Neuron (in vitro differentiated cells): ENCODE results near the gene WDR72.

Experiments
- H2AFZ ChIP-seq: one replicate; pipeline ENCODE4 v1.6.1; 2013; ENCODE audit warnings: low read depth, mild to moderate bottlenecking, inconsistent platforms, low read length, moderate library complexity
- H3K27me3 ChIP-seq: one replicate; pipeline ENCODE4 v1.6.1; 2013; ENCODE audit warnings: low read length; ENCODE audit not compliant: insufficient read depth
- H3K36me3 ChIP-seq: one replicate; pipeline ENCODE4 v1.6.1; 2013; ENCODE audit warnings: low read length; ENCODE audit not compliant: insufficient read depth
- H3K4me1 ChIP-seq: one replicate; pipeline ENCODE4 v1.6.1; 2013; ENCODE audit warnings: low read length; ENCODE audit not compliant: insufficient read depth
- H3K4me3 ChIP-seq: 2 replicates; pipeline ENCODE4 v1.5.1; 2013; ENCODE audit warnings: mild to moderate bottlenecking, low read length, moderate library complexity
- H3K9me3 ChIP-seq: one replicate; pipeline ENCODE4 v1.6.1; 2013; ENCODE audit warnings: low read length

Gene WDR72

GRCh38 chr15:53747501-53748068, 11.9 kb downstream of the WDR72 start:
- H2AFZ ChIP-seq: no peak overlapping the region

GRCh38 chr15:53746101-53746500, 13.4 kb downstream of the WDR72 start:
- H3K4me1 ChIP-seq: no peaks in the 10 kb centered on the region

More at GRCh38 chr15:53747501-53748068, 11.9 kb downstream of the WDR72 start:
- H3K4me1 ChIP-seq: no peaks in the 10 kb centered on the region
- no peaks in the 10 kb centered on the region for H3K27me3 ChIP-seq
- H3K4me3 ChIP-seq: no peak overlapping the region
- no peaks in the 10 kb centered on the region for H3K36me3 ChIP-seq
- no peaks in the 10 kb centered on the region for H3K9me3 ChIP-seq

DNA sequence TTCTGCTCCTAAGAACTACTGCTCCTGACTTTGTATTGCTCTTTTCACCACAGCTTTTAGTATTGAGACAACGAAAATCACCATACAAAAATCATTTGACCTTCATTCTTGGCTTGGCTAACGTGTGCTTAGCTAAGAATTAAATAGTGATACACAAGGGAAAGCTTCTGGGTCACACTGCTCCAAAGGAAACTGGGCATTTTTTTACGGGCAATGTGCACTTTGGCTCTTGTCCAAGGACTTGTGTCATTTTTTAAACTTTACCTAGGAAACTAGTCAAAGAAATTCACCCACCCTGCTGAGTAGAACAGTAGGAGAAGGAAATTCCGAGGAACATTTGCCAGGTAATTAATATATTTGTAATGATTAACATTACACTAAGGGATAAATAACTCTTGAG, 19.8 kb downstream of the WDR72 start:
- Histone ChIP-seq H3K27me3 (peaks cover 4% of the 10 kb centered on the region), H3K4me3 (no peak overlapping the region), H3K36me3 (no peaks in the 10 kb centered on the region), H2AFZ (no peak overlapping the region), H3K9me3 (no peaks in the 10 kb centered on the region), H3K4me1 (no peaks in the 10 kb centered on the region)

More at GRCh38 chr15:53746101-53746500, 13.4 kb downstream of the WDR72 start:
- no peak overlapping the region for H2AFZ ChIP-seq
- H3K9me3 ChIP-seq: no peaks in the 10 kb centered on the region
- no peaks in the 10 kb centered on the region for H3K36me3 ChIP-seq
- no peaks in the 10 kb centered on the region for H3K27me3 ChIP-seq
- no peak overlapping the region for H3K4me3 ChIP-seq

DNA sequence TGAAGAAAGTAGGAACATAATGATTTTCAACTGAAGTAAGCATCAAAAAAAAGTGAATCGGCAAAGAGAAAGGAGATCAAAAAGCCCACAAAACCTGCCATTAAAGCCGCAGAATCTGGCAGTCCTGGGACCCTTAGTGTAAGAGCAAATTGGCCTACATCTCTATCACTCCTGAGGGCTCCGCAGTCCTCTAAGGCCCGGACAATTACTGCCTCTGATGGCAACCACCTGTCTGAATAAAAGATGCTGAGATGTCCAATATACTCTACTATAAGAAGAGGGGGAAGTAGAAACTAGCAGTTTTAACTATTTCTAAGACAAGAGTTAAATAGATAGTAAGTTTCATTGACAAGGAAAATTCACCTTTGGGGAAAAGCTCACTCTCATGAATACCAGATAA, 20.3 kb downstream of the WDR72 start:
- Histone ChIP-seq H3K36me3 (no peaks in the 10 kb centered on the region), H3K4me3 (no peak overlapping the region), H2AFZ (no peak overlapping the region), H3K27me3 (peaks cover 4% of the 10 kb centered on the region), H3K4me1 (no peaks in the 10 kb centered on the region), H3K9me3 (no peaks in the 10 kb centered on the region)

GRCh38 chr15:53721334-53722087, 38.0 kb downstream of the WDR72 start:
- Histone ChIP-seq H3K27me3 (peaks cover 2% of the 10 kb centered on the region), H3K4me3 (no peak overlapping the region), H2AFZ (no peak overlapping the region), H3K9me3 (no peaks in the 10 kb centered on the region), H3K4me1 (no peaks in the 10 kb centered on the region), H3K36me3 (no peaks in the 10 kb centered on the region)

GRCh38 chr15:53716909-53717876, 42.3 kb downstream of the WDR72 start:
- Histone ChIP-seq H3K4me1 (no peaks in the 10 kb centered on the region), H3K4me3 (no peak overlapping the region), H2AFZ (no peak overlapping the region), H3K36me3 (no peaks in the 10 kb centered on the region), H3K9me3 (no peaks in the 10 kb centered on the region), H3K27me3 (peaks cover 2% of the 10 kb centered on the region)

GRCh38 chr15:53713218-53713617, 46.2 kb downstream of the WDR72 start:
- Histone ChIP-seq H2AFZ (no peak overlapping the region), H3K27me3 (peaks cover 2% of the 10 kb centered on the region), H3K9me3 (no peaks in the 10 kb centered on the region), H3K4me1 (peaks cover 1% of the 10 kb centered on the region), H3K36me3 (no peaks in the 10 kb centered on the region), H3K4me3 (no peak overlapping the region)

GRCh38 chr15:53710906-53711305, 48.6 kb downstream of the WDR72 start:
- H3K36me3 ChIP-seq: no peaks in the 10 kb centered on the region
- no peak overlapping the region for H3K4me3 ChIP-seq
- no peaks in the 10 kb centered on the region for H3K9me3 ChIP-seq
- no peaks in the 10 kb centered on the region for H3K27me3 ChIP-seq
- H2AFZ ChIP-seq: no peak overlapping the region
- peaks cover 1% of the 10 kb centered on the region for H3K4me1 ChIP-seq

- Histone ChIP-seq H3K9me3 (no peaks in the 10 kb centered on the region), H2AFZ (no peak overlapping the region), H3K27me3 (no peaks in the 10 kb centered on the region), H3K36me3 (no peaks in the 10 kb centered on the region), H3K4me3 (no peak overlapping the region), H3K4me1 (peaks cover 1% of the 10 kb centered on the region)
Measured at GRCh38 chr15:53709821-53710220, 49.6 kb downstream of the WDR72 start.

- H3K9me3 ChIP-seq: no peaks in the 10 kb centered on the region
- no peaks in the 10 kb centered on the region for H3K36me3 ChIP-seq
- no peak overlapping the region for H3K4me3 ChIP-seq
- H3K4me1 ChIP-seq: no peaks in the 10 kb centered on the region
- peaks cover 5% of the 10 kb centered on the region for H3K27me3 ChIP-seq
- H2AFZ ChIP-seq: no peak overlapping the region
Measured at GRCh38 chr15:53695365-53695764, 64.1 kb downstream of the WDR72 start.

DNA sequence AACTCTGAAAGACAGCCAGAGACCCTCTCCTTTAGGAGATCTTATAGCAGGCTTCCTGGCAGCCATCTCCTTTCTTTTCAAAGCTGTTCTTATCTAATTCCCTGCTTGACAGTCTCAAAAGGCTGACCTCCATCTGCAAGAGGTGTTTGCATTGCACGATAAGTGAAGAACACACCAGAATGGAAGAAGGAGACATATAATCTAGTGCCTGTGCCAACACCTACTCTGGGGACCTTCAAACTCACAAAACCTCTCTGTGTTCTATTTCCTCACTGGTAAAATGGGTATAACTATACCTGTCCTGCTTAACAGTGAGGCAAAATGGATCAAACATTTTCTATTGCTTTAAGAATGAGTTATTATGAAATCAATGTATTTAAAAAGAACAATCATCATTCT, 65.0 kb downstream of the WDR72 start:
- no peaks in the 10 kb centered on the region for H3K4me1 ChIP-seq
- no peak overlapping the region for H2AFZ ChIP-seq
- H3K27me3 ChIP-seq: peaks cover 5% of the 10 kb centered on the region
- H3K36me3 ChIP-seq: no peaks in the 10 kb centered on the region
- no peaks in the 10 kb centered on the region for H3K9me3 ChIP-seq
- H3K4me3 ChIP-seq: no peak overlapping the region

- H3K4me1 ChIP-seq: no peaks in the 10 kb centered on the region
- H2AFZ ChIP-seq: no peak overlapping the region
- no peak overlapping the region for H3K4me3 ChIP-seq
- no peaks in the 10 kb centered on the region for H3K36me3 ChIP-seq
- peaks cover 5% of the 10 kb centered on the region for H3K27me3 ChIP-seq
- no peaks in the 10 kb centered on the region for H3K9me3 ChIP-seq
Measured at GRCh38 chr15:53693729-53694475, 65.6 kb downstream of the WDR72 start.
